ENCODE results near the gene HNRNPLL.

Gene HNRNPLL

DNA sequence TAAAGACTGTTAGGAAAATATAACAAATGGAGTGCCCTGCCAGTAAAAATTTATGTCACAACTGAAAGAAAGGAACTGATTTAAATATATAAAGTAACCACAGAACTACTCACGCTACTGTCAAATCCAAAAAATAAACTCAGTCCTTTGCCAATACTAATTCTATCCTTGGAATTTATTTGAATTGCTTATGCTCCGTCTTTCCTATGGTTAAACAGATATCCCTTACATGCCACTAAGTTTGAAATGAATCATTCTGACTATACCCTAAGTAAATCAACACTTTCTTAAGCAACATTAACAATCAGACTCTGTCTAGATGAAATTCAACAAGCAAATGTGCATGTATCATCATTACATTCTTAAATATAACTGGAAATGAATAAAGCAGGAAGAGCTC lies 9.8 kb downstream of the HNRNPLL start:
- no peak for DNase-seq (ENCODE audit: low spot score)

DNA sequence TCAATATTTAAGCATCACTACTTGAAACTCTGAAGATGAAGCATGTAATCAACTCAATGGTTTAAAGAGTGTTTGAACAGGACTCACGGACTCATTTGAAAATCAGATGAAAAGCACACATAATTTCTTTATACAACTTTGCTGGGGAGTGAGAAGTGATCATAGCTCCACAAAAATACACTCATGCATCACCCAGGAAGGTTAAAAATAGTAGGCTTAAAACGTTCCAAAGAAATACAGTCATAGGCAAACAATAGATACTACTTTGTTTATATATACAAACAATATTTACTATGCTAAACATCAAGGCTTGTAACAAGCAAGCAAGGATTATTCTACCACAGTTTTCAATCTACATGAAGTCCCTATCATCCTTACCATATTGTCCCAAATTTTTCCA lies 11.6 kb downstream of the HNRNPLL start:
- no peak for DNase-seq (ENCODE audit: low spot score)

DNA sequence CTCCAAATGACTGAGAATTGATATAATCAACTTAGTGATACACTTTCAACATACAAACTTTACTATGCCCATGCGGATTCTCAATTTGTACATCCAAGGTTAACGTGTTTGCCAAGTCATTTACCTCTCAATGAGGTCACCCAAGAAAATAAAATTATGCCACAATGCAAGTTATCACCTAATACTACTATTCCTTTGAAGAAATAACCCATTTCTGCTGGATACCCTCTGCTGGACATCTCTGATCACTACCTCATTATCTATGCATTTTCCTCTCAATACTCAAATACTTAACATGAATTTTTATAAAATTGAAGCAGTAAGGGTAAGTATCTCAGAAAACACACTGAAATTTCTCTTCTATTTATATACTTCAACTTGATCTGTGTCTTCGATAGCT lies 12.7 kb downstream of the HNRNPLL start:
- DNase-seq (ENCODE audit: low spot score) = no peak

DNA sequence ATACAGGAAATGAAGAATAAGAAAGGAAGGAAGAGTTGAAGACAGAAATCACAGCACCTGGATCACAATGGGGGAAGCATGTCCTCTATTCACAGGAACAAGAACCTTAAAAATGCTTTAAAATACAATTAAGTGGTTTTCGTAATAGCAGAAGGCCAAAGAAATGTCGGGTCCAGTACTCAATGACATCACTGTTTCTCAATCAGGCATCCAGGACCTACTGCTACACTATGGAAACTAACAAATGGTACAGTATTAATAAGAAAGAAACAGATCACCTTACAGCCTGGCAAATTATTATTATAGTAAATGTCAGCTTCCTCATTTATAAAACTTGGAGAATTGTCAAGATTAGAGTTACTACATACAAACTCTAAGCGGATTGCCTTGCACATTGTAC lies 15.8 kb downstream of the HNRNPLL start:
- no peak for DNase-seq (ENCODE audit: low spot score)

DNA sequence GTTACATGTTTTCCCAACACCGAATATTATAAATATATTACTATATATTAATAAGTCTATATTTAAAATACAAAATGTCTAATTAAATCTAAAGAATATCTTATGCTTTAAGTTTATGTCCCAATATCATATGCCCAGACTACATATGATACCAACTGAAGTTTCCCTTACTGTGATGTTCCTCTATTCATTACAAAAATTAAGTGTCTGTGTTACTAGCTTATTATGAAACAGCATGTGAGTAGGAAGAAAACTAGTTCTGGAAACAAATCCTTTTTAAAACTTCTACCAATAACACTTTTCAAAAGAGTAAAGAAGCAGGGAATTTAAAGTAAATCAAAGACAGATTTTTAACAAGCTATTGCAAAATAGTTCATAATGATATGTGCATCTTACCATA lies 17.8 kb downstream of the HNRNPLL start:
- no peak for DNase-seq (ENCODE audit: low spot score)

DNA sequence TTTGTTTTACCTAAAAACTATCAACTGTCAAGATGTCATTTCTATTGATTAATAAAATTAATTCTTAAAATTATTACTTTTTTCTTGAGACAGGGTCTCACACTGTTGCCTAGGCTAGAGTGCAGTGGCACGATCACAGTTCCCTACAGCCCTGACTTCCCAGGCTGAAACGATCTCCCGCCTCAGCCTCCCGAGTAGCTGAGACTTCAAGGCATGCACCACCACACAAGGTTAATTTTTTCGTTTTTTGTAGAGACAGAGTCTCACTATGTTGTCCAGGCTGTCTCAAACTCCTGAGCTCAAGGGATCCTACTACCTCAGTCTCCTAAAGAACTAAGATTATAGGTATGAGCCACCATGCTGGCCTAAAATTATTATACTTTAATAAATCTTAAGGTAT lies 18.7 kb downstream of the HNRNPLL start:
- DNase-seq (ENCODE audit: low spot score) = no peak

DNA sequence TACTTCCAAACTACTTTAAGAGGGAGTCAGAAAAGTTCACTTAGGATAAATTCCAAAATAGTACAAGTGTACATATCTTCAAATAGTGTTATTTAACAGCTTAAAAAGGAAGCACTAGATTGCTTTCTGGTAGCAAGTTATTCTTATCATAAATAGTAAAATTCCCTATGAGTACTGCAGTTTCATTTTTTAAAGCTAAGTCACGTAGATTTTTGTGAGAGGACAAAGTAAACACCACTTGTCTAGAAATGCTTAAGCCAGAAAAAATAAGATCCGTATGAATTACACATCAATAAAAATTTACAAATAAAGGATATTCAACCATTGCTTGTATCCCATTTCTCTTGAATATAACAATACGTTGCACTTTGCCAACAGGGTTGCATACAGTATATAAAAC lies 19.2 kb downstream of the HNRNPLL start:
- no peak for DNase-seq (ENCODE audit: low spot score)

DNA sequence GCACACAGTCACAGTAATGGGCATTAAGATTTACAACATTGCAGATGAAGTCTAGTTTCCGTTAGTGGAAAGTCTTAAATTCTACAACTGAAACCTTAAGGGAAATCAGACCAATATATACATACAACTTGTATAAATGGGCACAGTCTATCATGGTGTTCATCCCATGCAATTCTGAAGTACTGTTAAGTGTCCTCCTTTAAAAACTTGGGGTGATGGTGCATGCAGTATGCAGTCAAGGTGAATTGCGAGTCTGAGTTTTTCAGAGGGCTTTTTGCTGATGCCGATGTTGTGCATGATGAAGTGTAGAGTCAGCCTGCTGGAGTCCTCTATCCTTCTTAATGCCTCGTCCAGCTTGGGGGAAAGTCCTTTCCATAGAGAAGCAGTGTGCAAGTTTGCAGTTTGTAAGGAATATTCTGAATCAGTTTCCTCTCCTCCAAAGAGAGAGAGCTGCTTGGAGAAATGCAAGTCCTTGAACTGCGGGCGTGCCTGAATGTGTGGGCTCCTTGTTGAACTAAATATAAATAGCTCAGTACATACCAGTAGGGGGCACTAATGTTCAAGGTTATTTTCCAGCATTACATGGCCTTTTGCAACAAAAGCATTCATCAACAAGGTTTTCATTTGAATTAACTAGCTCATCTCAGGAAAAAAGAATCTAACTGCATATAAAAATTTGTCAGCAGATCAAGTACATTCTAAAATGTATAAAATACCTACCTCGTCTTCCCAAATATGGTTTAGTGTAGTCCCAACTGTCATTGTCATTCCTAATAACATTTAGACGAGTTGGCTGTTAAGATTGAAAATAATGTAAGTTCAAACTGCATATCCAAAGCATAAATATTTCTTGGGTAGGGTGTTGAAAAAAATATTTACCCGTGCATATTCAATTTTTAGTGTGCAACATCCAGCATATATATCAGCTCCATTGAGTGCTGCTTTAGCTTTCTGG lies 21.3 kb downstream of the HNRNPLL start:
- peak; percentile 85 for DNase-seq (ENCODE audit: low spot score)

DNA sequence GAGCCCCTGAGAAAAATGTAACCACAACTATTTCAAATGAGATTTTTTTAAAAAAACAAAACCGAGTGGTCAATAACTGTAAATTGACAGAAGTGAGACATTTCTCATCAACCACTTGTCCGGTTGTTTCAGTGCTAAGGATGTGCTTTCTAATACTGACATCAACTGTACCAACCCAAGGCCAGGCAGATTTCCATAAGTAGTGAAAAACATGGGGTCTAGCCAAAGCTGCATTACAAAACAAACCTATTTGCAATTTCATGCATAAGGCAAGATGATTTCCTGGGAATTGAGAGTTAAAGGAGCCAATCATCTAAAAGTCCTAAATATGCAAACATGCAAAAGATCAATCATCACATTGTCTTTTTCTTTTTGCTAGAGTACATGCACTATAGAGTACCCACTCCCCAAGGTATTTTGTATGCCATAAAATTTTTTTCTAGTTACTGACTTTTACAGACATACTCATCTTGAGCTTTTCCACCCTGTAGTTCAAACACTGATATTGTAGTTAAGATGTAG lies 22.6 kb downstream of the HNRNPLL start:
- no peak for DNase-seq (ENCODE audit: low spot score)

DNA sequence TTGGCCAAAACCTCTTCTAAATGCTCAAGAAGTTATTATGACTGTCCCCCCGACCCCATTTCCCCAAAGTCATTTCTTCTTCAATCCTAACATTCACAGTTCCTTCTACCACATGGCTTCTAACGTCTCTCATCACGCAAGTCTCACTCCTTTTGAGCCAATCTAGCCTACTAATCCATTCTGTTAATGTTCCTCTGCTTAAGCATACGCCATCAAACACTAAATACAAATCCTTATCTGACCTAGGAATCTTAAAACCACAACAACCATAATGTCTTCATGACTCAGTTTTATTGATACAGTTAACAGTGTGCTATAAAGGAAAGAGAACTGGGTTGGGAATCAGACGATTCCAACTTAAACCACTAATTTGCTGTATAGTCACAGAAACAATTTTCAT lies 23.9 kb downstream of the HNRNPLL start:
- DNase-seq (ENCODE audit: low spot score) = peak; percentile 46

DNA sequence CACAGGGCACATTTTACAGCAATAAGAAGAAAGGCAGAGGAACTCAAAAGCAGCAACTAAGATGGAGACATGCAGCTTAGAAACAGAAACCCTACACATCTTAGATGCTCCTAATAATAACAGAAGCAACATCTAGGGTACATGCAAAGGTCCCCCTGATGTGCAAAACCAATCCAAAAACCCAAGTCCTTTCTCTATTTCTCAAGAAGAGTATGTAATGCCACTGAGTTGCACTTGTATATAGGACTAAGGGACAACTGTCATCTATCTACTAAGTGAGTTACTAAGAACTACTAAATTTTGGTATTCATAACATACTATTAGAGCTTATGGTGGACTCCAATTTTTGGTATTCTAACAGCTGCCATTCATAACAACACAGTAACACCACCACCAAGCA lies 28.4 kb downstream of the HNRNPLL start:
- no peak for DNase-seq (ENCODE audit: low spot score)

DNA sequence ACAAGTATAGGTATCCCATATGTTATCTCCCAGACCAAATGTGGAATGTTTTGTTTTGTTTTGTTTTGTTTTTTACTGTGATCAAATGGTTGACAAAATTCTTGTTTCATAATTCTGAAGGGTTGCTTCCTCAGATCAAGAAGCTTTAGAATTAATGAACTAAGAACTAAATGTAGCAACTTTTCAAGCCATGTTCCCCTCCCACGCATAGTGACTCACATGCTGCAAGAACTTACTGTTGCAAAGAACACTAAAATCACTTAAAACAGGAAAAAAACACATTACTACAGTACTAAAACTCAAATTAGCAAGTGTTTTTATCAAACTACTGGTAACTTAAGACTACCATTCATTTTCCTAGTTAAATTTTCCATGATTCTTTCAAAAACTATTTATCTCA lies 30.6 kb downstream of the HNRNPLL start:
- DNase-seq (ENCODE audit: low spot score) = no peak

DNA sequence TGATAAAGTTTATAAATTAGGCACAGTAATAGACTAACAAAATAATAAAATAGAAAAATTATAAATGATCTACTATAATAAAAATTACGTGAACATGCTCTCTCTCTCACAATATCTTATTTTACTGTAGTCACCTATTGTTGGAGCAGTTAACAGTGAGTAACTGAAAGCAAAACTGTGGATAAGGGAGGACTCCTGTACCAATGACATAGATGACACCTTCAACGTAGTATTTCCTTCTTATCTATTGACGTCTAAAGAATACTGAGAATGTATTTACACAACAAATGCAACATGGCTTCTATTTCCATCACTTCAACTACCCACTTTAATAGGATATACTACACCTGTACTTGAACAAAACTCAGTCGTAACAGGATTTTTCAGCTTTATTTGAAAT lies 31.5 kb downstream of the HNRNPLL start:
- DNase-seq (ENCODE audit: low spot score) = no peak

DNA sequence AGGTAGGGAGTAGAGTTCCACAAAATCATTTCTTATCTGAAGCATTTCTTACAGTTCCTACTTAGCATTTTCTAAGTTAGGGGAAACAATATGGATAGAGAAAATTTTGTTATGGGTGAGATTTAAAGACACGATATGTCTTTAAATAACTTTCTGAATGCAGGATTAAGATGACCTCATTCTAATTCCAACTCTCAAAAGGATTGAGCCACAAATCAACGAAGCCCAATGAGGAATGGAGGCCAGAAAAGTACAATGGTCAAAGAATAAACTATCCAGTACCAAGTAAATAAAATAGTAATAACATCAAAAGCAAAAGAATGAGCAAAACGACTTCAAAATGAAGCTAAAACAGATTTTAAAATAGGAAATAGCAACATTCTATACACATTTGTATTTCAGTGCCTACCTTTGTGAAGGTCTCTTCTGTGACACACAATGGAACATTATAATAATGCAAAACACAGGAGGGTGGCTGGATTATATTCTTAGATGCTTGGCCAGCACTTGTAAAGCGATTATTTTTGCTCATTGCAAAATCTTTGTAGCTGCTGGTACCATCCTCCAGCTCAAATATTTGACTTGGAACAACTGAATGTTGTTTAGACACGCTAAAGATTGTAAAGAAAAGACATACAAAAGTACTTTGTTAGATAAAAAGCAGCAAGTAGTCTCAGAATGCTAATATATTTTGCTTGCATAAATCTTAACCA lies 33.8 kb downstream of the HNRNPLL start:
- no peak for DNase-seq (ENCODE audit: low spot score)

DNA sequence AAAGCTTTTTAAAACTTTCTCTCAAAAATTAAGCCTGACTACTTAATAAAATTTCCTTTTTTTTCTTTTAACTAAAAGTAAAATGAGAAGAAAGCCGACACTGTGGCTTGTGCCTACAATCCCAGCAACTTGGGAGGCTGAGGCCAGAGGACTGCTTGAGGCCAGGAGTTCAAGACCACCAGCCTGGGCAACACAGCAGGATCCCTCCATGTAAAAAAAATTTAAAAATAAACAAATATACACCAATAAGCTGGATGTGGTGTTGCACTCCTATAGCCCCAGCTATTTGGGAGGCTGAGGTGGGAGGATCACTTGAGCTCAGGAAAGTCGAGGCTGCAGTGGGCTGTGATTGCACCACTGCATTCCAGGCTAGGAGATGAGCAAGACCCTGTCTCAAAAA lies 37.4 kb downstream of the HNRNPLL start:
- no peak for DNase-seq (ENCODE audit: low spot score)

DNA sequence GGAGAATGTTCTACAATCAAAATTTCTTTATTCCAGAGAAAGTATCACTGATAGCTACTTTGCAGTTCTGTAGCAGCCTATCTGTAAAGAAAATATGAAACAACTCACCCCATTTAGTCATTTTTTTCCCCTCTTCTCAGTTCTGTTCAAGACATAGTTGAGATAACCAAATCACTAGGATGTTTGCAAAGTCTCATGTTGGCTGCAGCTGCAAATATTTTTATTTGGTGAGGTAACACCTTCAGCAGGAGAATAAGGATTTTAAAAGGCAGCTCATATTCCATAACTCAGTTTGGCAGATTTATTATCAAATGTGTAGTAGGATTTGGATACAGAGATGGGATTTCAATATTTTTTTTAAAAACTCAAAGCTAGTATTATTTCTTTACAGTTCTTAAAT lies 41.0 kb downstream of the HNRNPLL start:
- no peak for DNase-seq (ENCODE audit: low spot score)

DNA sequence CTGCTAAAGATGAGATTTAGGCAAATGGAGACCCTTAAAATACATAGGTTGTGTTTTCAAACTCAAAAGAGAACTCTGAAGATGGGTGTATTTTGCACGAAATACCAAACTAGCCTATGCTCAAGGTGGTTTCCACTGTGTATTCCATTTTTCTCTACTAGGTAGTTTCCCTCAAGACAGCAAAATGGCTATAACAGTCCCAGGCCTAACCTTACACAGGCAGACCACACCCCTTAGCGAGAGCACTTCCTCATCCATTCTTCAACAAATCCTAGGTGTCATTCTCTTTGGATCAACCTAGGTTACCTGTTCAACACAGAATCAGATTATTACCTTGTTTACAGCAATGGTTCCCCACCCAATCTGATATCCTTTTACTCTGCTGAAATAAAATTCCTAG lies 42.6 kb downstream of the HNRNPLL start:
- DNase-seq (ENCODE audit: low spot score) = no peak

DNA sequence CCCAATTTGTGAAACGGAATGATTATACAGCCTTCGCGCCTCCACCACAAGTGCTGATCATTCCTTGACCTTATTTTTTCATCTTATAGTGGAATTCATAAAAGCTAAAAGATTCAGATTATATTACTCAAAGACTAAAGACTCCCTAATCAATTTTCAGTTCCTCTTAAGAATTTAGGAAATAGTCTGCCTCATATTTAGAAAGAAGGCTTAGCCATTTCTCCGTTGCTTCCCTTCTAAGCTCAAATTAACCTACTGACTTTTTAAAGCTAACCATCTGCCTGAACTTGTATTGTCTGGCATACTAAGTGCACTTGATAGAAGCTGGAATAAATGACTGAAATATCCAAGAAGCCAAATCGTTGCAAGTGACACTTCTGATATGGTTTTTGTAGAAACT lies 44.7 kb downstream of the HNRNPLL start:
- no peak for DNase-seq (ENCODE audit: low spot score)

DNA sequence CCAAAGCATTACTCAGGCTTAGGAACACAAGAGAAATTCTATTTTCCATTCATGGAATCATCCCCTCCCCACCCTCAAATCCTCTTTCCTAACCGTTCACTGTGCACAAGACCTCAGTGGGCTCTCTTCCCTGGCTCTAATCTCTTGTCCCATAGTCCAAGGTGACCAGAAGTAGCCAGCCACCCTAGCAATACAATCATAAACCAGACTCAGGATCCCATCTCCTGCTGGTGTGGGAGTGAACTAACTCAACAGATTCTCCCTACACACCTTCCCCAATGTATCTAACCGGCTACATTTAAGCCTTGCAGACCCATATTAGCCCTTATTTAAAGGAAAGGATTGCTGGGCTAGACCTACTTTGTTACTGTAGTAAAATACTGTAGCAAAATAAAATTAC lies 45.5 kb downstream of the HNRNPLL start:
- DNase-seq (ENCODE audit: low spot score) = no peak

DNA sequence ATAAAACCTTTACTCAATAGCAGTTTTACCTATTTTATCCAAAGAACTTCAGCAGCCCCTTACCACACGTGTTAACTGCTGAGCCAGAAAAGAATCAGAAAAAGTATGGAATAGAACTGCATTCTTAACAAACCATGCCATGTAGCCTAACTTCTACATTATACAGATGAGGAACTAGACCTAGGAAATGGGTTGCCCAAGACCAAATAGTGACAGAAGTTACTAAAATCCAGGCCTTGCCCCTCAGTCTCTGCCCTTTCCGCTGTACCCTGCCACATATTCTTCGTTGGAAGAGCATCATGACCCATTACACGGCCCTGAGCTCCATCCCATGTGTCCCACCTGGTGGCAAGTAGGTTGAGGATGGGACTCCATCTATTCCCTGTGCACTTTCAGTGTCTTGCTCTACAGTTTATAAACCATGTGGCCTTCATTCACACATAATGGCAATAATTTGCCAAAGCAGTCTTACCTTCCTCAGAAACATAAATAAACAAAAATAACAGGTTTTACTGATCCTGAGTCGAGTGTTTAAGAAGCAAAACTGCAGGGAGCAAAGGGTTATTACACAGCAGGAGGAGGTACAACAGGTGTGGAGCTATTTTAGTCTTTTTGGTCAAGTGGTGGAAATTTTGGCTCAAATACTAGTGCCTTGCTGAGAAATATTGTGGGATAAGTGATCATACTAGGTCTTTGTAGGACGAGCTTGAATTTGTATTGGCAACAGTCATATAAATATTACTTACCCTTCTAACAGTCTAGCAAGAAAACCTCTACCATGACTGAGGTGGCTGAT lies 46.5 kb downstream of the HNRNPLL start:
- DNase-seq (ENCODE audit: low spot score) = no peak

DNA sequence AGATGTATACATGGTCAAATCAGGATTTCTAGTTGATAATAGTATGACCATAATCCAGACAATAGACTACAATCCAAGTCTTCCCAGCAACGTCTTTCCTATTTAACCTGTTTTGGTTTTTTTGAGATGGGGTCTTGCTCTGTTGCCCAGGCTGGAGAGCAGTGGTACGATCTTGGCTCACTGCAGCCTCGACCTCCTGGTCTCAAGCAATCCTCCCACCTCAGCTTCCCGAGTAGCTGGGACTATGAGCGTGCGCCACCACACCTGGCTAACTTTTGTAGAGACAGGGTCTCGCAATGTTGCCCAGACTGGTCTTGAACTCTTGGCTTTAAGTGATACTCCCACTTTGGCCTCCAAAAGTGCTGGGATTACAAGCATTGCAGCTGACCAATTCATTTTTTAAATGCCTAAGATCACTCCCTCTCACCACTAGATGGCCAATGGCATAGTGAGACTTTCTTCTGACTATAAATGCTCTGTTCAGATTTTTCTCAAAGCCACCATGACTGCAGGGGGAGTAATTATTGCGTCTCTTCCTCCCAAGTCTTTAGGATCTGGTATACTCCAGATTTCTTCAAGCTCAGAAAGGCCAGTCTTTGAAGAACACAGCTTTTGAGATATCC lies 47.6 kb downstream of the HNRNPLL start:
- no peak for DNase-seq (ENCODE audit: low spot score)

DNA sequence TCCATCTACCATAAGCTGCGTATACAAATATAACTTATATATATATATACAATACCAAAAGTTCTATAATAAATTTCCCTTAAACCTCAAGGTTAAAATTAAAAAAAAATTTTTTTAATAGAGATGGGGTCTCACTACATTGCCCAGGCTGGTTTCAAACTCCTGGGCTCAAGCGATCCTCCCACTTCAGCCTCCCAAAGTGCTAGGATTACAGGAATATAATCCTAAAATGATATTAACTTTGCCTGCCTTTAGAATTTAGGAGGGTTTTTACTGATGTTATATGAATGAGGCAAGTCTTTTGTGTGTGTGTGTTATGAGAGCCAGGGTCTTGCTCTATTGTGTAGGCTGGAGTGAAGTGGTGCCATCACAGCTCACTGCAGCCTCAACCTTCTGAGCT lies 49.2 kb downstream of the HNRNPLL start:
- DNase-seq (ENCODE audit: low spot score) = no peak

Data from CD4-positive, alpha-beta T cell treated with Interleukin-15 for 4 hours (primary cell).